Esophagus mucosa (tissue), 1 donor: ENCODE measurements around the gene TOLLIP. TPM values are rescaled to one million over a fixed set of nuclear protein-coding genes. Genes with fewer than 3 reads are reported as not detected.
"Not testable (repeated sequence)": the region's sequence is repeated elsewhere in the genome, so short reads cannot be mapped to it uniquely, and the experiment has no call there.

ENCODE experiments used
- ATAC-seq: fragments of 200-7000 bp; cut with Tn5 transposase; one replicate; pipeline ENCODE4 v1.9.1; 2020
- total RNA-seq: library from RNA; stranded (reverse); gene quantifications from one replicate; pipeline ENCODE4 v1.2.4, GENCODE V29; 2023
- donor health status: DM: yes; HTN: yes; CAD: no.

The TOLLIP gene
- total RNA-seq = 118 TPM

- peak; percentile 85 for ATAC-seq
Observed at GRCh38 chr11:1309498-1310317, at the start of gene TOLLIP. TSS of gene TOLLIP (minus strand) at chr11:1309632. CDS start at chr11:1309498, 134 bp downstream.

- ATAC-seq = not testable (repeated sequence)
Observed at GRCh38 chr11:1358931-1359330, 49.5 kb upstream of the TOLLIP start.

GRCh38 chr11:1358286-1358685, 48.9 kb upstream of the TOLLIP start:
- no peak for ATAC-seq

- no peak for ATAC-seq
Observed at GRCh38 chr11:1356478-1356960, 47.1 kb upstream of the TOLLIP start.

GRCh38 chr11:1356007-1356435, 46.6 kb upstream of the TOLLIP start:
- ATAC-seq = no peak

GRCh38 chr11:1354125-1354938, 44.9 kb upstream of the TOLLIP start:
- no peak for ATAC-seq

GRCh38 chr11:1353383-1354124, 44.1 kb upstream of the TOLLIP start:
- ATAC-seq = no peak

GRCh38 chr11:1352696-1353382, 43.4 kb upstream of the TOLLIP start:
- ATAC-seq = no peak

GRCh38 chr11:1351278-1351937, 42.0 kb upstream of the TOLLIP start:
- no peak for ATAC-seq

GRCh38 chr11:1350086-1350725, 40.8 kb upstream of the TOLLIP start:
- no peak for ATAC-seq

- no peak for ATAC-seq
Observed at GRCh38 chr11:1349327-1350041, 40.1 kb upstream of the TOLLIP start.

- ATAC-seq = no peak
Observed at GRCh38 chr11:1348796-1349326, 39.4 kb upstream of the TOLLIP start.

- ATAC-seq = no peak
Observed at GRCh38 chr11:1348146-1348795, 38.8 kb upstream of the TOLLIP start.

- not testable (repeated sequence) for ATAC-seq
Observed at GRCh38 chr11:1347411-1347999, 38.1 kb upstream of the TOLLIP start.

- no peak for ATAC-seq
Observed at GRCh38 chr11:1346669-1347390, 37.4 kb upstream of the TOLLIP start.

GRCh38 chr11:1345737-1346513, 36.5 kb upstream of the TOLLIP start:
- ATAC-seq = no peak

- no peak for ATAC-seq
Observed at GRCh38 chr11:1344056-1344635, 34.7 kb upstream of the TOLLIP start.
